Lung microvascular endothelial cell (primary cell): ENCODE data around the gene PAK1. TPM values are rescaled to one million over a fixed set of nuclear protein-coding genes. Genes with fewer than 3 reads are reported as not detected.

Experiments
- DNase-seq, 2 donors: peaks; one replicate each; pipeline versions ENCODE4 v3.0.0 to v3.0.0-alpha.2; 2010; ENCODE audit warnings: low read depth in 2 of 2
- total RNA-seq: library from RNA; depleted of rRNA; stranded (reverse); fragments of >200 nt; gene quantifications from 2 replicates; pipeline ENCODE4 v1.2.1, GENCODE V29; 2014

PAK1 gene
- total RNA-seq, 1 donor from 2014 or later, result under 0.01 TPM

DNA sequence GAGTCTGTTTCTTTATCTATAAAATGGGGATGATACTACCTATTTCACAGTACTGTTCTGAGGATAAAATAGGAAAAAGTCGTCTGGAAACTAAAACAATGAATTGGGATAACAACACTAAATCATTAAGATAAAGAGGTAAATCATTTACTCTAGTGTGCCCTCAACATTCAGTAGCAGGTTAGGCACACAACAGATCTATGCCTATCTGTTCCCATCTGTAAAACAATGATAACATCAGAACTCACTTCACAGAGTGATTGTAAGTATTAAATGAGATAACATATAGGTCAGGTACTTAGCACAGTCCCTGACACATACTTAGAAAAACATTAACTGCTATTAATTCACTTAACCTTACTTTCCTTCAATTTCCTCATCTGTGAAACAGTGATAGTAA, 36.9 kb downstream of the PAK1 start:
- no peak for DNase-seq

DNA sequence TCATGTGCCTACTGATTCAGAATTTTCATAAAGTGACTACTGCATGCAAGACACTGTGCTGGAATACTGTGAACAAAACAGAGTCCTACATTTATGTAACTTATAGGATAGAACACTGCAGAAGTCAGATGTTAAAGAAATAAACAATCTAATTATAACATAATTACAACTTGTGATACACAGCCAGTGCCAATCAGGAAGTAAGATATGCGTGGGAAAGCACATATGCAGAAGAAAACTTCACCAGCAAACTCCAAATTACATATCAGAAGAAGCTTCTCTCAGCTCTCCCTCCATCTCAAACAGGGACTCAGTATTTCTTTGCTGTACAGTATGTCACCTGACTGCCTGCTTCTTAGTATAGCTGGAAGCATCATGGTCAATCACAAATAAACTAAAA, 37.4 kb downstream of the PAK1 start:
- no peak for DNase-seq

- DNase-seq, result no peak
Observed at GRCh38 chr11:77435972-77436371, 37.9 kb downstream of the PAK1 start.

DNA sequence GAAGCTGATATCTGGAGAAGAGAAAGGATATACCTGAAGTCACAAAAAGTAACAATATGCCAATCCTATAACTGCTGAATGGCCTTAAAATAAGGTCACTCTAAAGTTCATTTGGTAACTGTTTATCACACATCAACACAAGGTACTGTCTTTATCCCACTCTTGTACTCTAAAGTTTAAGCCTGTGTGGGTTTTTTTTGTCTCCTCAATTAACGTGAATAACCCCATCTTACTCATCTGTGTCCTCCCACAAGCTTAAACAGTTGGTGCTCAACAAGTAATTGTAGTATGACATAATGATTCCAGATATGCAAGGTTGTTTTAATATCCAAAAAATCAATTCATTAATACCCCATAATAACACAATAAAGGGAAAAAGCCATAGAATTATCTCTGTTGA, 42.1 kb downstream of the PAK1 start:
- DNase-seq, result no peak

DNA sequence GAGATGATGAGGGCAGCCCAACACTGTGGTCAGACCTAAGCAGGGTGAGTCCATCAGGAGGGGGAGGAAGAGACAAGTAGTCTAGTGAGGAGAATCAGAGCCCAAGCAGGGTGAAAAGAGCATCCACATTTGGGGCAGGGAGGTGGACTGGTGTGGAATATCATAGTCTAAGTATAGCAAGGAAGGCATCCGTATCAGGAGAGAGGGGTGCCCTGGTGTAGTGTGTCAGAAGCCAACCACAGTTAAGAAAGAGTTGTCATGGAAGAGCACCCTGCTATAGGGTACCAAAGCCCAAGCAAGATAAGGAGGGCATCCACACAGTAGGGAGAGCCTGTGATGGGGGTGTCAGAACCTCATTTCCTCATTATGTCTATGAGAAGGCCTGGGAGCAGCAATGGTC, 45.3 kb downstream of the PAK1 start:
- DNase-seq, result no peak

DNA sequence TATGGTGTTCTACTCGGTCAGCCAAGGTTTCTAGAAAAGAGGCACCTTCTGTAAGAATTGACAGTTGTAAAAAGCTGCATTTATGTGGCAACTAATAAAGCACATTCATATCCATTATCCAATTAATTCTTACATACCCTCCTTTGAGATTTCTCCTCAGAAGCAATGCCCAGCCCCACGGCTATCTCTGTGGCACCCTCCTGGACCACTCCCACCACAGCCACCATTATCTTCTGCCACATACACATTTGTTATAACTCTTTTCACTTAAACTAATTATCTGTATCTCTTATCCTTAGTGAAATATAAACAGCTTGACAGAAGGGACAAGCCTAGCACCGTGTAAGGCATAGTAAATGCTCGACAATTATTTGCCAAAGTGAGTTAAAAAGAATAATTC, 48.5 kb downstream of the PAK1 start:
- DNase-seq, result no peak

GRCh38 chr11:77424644-77425043, 49.2 kb downstream of the PAK1 start:
- no peak for DNase-seq

DNA sequence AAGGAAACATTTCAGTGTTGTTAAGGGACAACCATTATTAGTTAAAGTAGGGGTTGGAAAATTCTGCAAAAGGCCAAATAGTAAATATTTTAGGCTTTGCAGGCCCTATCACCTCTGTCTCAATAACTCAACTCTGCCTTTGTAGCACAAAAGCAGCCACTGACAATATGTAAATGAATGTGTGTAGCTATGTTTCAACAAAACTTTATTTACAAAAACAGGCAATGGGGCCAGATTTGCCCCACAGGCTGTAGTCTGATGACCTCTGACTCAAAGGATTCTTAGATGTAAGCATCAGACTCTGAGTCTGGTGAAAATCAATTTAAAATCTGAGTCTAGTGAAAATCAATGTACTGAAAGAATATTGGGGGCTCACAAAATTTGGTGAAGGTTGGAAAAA, 50.3 kb downstream of the PAK1 start:
- no peak for DNase-seq

GRCh38 chr11:77422687-77423086, 51.2 kb downstream of the PAK1 start:
- DNase-seq, result no peak

- DNase-seq, result no peak
Observed at GRCh38 chr11:77421041-77421723, 52.7 kb downstream of the PAK1 start.

GRCh38 chr11:77418971-77419597, 54.8 kb downstream of the PAK1 start:
- no peak for DNase-seq

DNA sequence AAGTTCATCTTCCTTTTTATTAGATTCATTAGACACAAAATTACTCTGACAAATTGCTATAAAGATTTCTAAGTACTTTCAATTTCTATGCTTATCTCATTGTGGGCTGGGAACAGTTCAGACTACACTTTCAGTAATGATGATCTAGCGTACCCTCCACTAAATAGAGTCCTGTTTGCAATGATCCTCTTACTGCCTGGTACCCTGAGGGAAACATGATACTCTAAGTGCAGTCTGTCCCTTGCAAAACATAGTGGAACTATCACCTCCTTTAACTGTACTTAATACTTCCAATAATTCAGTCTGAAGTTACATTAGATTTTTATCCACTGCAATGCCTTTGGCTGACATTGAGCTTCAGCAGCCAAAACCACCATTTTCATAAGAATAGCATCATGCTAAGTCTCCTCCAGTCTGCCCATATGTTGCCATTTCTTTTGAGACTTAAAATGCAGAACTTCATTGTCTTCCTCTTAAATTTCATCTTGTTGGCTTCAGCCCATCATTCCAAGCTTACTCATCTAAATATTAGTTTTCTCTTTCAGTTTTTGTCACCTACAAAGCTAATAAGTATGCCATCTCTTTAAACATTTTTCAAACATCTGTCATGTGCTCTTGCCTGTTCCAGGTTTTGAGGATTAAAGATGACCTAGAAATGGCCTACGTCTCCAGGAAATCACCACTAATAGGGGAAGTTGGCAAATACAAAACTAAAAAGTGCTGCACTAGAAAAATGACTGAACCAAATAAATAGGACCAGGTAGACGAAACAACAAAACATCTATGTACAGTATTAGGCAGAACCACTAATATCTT, 55.5 kb downstream of the PAK1 start:
- no peak for DNase-seq

DNA sequence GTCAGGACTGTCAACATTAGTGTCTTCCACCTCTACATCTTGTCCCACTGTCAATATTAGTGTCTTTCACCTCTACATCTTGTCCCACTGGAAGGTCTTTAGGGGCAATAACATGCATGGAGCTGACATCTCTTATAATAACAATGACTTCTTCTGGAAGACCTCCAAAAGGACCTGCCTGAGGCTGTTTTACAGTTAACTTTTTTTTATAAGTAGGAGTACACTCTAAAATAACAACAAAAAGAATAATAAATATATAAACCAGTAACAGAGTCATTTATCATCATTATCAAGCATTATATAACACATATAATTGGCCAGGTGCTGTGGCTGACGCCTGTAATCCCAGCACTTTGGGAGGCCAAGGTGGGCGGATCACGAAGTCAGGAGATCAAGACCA, 57.5 kb downstream of the PAK1 start:
- DNase-seq, result no peak

- no peak for DNase-seq
Observed at GRCh38 chr11:77413850-77414460, 59.9 kb downstream of the PAK1 start.

DNA sequence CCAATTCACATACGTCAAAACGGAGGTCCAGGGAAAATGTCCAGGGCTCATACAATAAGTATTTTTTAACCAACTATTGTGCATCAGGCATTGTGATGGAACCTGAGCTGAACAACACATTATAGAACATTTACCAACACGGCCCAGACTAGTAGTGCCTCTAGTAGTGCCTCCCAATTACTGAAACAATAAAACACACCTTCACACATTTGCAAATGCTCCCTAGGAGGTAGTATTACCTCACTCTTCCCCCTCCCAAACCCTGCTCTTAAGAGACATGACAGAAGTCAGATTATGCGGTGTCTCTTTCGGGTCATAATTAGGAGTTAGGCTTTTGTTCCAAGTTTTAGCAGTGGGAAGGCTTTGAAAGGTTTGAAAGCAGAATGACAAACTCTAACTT, 61.1 kb downstream of the PAK1 start:
- DNase-seq, result no peak

- DNase-seq, result peak in 1 of 2 donors; percentile 68
Observed at GRCh38 chr11:77411717-77412441, 62.0 kb downstream of the PAK1 start.

DNA sequence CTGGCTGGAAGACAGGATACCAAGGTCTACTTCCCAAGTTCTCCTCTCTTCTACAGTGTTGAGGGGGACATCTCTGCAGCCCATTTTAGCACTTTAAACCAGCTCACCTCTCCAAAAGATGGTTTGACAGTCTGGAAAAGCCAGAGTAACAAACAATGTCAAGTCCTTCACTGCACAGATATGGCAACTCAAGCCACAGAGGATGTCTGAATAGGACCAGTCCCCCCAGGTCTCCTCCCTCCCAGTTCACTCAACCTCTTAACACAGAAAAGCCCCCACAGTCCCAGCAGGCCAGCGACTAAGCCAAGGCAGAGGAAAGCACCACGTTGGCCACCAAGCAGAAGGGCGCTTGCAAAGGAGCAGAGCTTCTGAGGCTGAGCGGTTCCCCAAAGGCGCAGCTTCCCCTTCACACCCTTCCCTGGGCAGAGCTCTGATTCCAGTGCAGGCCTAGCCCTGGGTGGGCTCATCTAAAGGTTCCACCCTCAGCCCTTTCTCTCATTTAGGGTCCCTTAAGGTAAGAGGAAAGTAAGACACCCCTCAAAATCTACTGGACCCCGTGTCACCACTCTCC, 62.7 kb downstream of the PAK1 start:
- DNase-seq, result no peak

GRCh38 chr11:77410076-77410827, 63.6 kb downstream of the PAK1 start:
- no peak for DNase-seq

DNA sequence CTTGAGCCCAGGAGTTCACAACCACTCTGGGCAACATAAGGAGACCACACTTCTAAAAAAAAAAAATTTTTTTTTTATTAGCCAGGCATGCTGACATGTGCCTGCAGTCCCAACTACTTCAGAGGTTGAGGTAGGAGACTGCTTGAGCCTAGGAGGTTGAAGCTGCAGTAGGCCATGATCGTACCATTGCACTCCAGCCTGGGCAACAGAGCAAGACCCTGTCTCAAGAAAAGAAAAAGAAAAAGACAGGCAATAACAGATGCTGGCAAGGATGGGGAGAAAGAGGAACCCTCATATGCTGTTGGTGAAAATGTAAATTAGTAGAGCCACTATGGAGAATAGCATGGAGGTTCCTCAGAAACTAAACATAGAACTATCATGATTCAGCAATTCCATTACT, 64.8 kb downstream of the PAK1 start:
- DNase-seq, result no peak

GRCh38 chr11:77407613-77408012, 66.3 kb downstream of the PAK1 start:
- peak; percentile 79 to 93 for DNase-seq

DNA sequence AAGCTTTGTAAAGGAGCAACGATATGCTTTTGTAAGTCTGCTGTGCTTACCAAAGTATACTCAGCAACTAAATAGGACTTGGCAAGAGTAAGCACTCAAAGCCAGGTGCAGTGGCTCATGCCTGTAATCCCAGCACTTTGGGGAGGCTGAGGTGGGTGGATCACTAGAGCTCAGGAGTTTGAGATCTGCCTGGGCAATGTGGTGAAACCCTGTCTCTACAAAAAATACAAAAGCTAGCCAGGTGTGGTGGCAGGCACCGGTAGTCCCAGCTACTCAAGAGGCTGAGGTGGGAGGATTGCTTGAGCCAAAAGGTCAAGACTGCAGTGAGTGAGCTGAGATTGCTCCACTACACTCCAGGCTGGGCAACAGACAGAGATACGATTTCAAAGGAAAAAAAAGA, 67.5 kb downstream of the PAK1 start:
- no peak for DNase-seq
